Stomach (tissue), 9 donors: ENCODE results near the gene NOC2L. TPM values are rescaled to one million over a fixed set of nuclear protein-coding genes. Genes with fewer than 3 reads are reported as not detected.

Experiments used
- DNase-seq, 2 donors: peaks; one replicate each; pipeline versions ENCODE4 v3.0.0 to v3.0.0-alpha.2; 2013 to 2019
- H3K27ac ChIP-seq, 5 donors: fragments of 200-600 bp in 4 of 5; sonication (generic) in 4 of 5; one replicate each; pipeline ENCODE4 v1.5.1; 2013 to 2019; ENCODE audit warnings: mild to moderate bottlenecking in 1 of 5, moderate library complexity in 1 of 5
- H3K27me3 ChIP-seq, 3 donors: fragments of 200-600 bp; sonication (generic); one replicate each; pipeline ENCODE4 v1.5.1; 2017 to 2019; ENCODE audit warnings: mixed run types in 1 of 3
- H3K36me3 ChIP-seq, 4 donors: fragments of 200-600 bp; sonication (generic); 1 replicate in 3 of 4; 2 replicates in 1 of 4; pipeline ENCODE4 v1.5.1; 2016 to 2019
- H3K4me1 ChIP-seq, 4 donors: fragments of 200-600 bp; sonication (generic); one replicate each; pipeline ENCODE4 v1.5.1; 2016 to 2019
- H3K4me3 ChIP-seq, 4 donors: fragments of 200-600 bp; sonication (generic) in 3 of 4; one replicate each; pipeline ENCODE4 v1.5.1; 2016 to 2019; ENCODE audit warnings: mild to moderate bottlenecking in 1 of 4
- H3K9me3 ChIP-seq, 4 donors: fragments of 200-600 bp; sonication (generic); one replicate each; pipeline ENCODE4 v1.5.1; 2016 to 2019
- EP300 ChIP-seq: sonication (generic); formaldehyde crosslinking; IDR thresholded peaks from one replicate; pipeline ENCODE4 v1.6.1; 2017; ENCODE audit warnings: antibody characterized with exemption
- POLR2A ChIP-seq, 4 donors: fragments of 450-650 bp; IDR thresholded peaks; one replicate each; pipeline ENCODE4 v1.6.1; 2016; ENCODE audit warnings: antibody characterized with exemption in 4 of 4, control low read depth in 2 of 4, mild to moderate bottlenecking in 1 of 4, moderate library complexity in 1 of 4
- POLR2AphosphoS5 ChIP-seq, 3 donors: sonication (generic); formaldehyde crosslinking; IDR thresholded peaks; one replicate each; pipeline ENCODE4 v1.6.1; 2016; ENCODE audit warnings: antibody characterized with exemption in 3 of 3
- WGBS, 5 donors: extraction: QIAGEN DNeasy Blood & Tissue Kit in 3 of 5; methylation state at CpG; one replicate each; pipeline versions ENCODE4 v1.1.5 to v1.1.7; 2013 to 2018; 5-methylcytosine and 5-hydroxymethylcytosine counted together
- intact Hi-C: fragments of 100-400 bp; cut with DNase I; formaldehyde crosslinking; loops from one replicate; pipeline ENCODE4 v1.15.1; 2023; ENCODE audit warnings: low total_unique reads
- polyA plus RNA-seq, 3 donors: library from polyadenylated mRNA; stranded (reverse); fragments of 200-250 nt; gene quantifications; one replicate each; pipeline ENCODE4 v1.2.3, GENCODE V29; 2013
- total RNA-seq, 5 donors: library from RNA; depleted of rRNA; stranded (reverse); fragments of >200 nt; gene quantifications; one replicate each; pipeline versions ENCODE4 v1.1.0 to v1.2.3, GENCODE V29; 2014 to 2016
- TF ChIP-seq, protein P1 (sequence below), 7 experiments: fragments of 450-650 bp in 4 of 7; fragments of 200-600 bp in 3 of 7; sonication (generic) in 3 of 7; IDR thresholded peaks; one replicate each; pipeline ENCODE4 v1.5.1; 2016 to 2019; ENCODE audit warnings: antibody characterized with exemption in 7 of 7, control low read depth in 2 of 7, mild to moderate bottlenecking in 1 of 7
- donor health status: healthy with polysubstance abuse.
- donor health status: Bipolar disorder and iron deficiency.
- donor health status: healthy.

Gene NOC2L
- total and polyA plus RNA-seq, 8 donors, result 30.4 to 69.2 (median 45.2) TPM

DNA sequence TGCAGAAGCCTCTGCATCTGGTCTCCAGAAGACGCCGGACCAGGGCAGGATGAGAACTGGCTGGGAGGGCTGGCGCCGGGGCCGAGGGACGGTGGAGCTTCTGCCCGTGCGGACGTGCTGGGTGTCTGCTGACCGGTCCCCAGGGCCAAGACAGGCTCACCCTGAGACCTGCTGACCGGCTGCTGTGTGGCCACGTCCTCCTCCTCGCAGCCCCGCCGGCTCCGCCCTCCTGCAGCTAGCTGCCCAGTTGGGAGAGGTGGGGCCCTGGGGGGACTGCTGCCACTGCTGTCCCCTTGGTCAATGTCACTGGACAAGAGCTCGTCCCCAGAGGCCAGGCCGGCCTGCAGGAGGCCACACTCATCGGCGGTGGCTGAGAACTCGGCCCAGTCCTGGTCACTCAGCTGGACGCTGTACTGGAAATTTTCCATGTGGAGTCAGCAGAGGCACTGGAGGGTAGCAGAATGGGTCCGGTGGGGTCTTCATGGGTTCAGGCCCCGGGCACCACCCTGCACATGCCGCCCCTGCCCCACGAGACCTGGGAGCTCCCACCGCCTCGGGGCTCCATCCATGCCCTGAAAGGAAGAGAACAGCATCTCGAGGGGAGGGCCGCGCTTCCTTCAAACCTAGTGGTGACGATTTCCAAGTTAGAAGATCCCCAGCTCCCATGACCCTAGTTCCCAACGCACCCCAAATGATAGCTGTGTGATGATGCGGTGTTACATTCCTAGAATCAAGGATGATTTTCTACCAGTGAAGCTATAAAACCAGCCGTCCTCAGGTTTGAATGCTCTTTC is 21.7 kb upstream of the NOC2L start:
- Histone ChIP-seq H3K9me3 (no peaks in the 10 kb centered on the region), H3K4me3 (no peak overlapping the region), H3K4me1 (peaks cover 6 to 15% (median 11%) of the 10 kb centered on the region in 4 donors), H3K27me3 (peaks cover 0 to 72% (median 38%) of the 10 kb centered on the region in 3 donors), H3K27ac (no peak overlapping the region), H3K36me3 (no peaks in the 10 kb centered on the region)
- no peak for TF ChIP-seq POLR2AphosphoS5 (IDR thresholded peaks at IDR 0.05)
- WGBS, 5 donors, result 62 to 69% (median 63%) methylated on average over 25 to 35 of the region's 35 CpGs
- DNase-seq, result no peak
- intact Hi-C loops, result loop anchor here (5.0 kb wide), 1 partner anchor 82 kb away; no protein-coding TSS in a partner anchor

- Histone ChIP-seq H3K9me3 (no peaks in the 10 kb centered on the region), H3K4me3 (no peak overlapping the region), H3K27me3 (peaks cover 0 to 72% (median 40%) of the 10 kb centered on the region in 3 donors), H3K27ac (no peak overlapping the region), H3K36me3 (no peaks in the 10 kb centered on the region), H3K4me1 (peaks cover 7 to 21% (median 16%) of the 10 kb centered on the region in 4 donors)
- no peak for TF ChIP-seq EP300
- TF ChIP-seq POLR2AphosphoS5 (IDR thresholded peaks at IDR 0.05), result no peak
- no peak for TF ChIP-seq POLR2A (IDR thresholded peaks at IDR 0.05)
- TF ChIP-seq, protein P1, sequence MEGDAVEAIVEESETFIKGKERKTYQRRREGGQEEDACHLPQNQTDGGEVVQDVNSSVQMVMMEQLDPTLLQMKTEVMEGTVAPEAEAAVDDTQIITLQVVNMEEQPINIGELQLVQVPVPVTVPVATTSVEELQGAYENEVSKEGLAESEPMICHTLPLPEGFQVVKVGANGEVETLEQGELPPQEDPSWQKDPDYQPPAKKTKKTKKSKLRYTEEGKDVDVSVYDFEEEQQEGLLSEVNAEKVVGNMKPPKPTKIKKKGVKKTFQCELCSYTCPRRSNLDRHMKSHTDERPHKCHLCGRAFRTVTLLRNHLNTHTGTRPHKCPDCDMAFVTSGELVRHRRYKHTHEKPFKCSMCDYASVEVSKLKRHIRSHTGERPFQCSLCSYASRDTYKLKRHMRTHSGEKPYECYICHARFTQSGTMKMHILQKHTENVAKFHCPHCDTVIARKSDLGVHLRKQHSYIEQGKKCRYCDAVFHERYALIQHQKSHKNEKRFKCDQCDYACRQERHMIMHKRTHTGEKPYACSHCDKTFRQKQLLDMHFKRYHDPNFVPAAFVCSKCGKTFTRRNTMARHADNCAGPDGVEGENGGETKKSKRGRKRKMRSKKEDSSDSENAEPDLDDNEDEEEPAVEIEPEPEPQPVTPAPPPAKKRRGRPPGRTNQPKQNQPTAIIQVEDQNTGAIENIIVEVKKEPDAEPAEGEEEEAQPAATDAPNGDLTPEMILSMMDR (IDR thresholded peaks at IDR 0.05), result no peak
- DNase-seq, result no peak
- intact Hi-C loops, result loop anchor here (5.0 kb wide), 1 partner anchor 82 kb away; no protein-coding TSS in a partner anchor
- 70 to 81% (median 75%) methylated on average over 8 to 13 of the region's 13 CpGs for WGBS, 5 donors
Observed at GRCh38 chr1:980137-980571, 21.1 kb upstream of the NOC2L start.

- 85 to 95% (median 92%) methylated on average over 5 to 9 of the region's 9 CpGs for WGBS, 5 donors
- no peaks in the 10 kb centered on the region for H3K9me3 ChIP-seq
- no peaks in the 10 kb centered on the region for H3K36me3 ChIP-seq
- TF ChIP-seq, protein P1 (IDR thresholded peaks at IDR 0.05), result no peak
- TF ChIP-seq POLR2AphosphoS5 (IDR thresholded peaks at IDR 0.05), result no peak
- TF ChIP-seq EP300, result no peak
- TF ChIP-seq POLR2A (IDR thresholded peaks at IDR 0.05), result no peak
- intact Hi-C loops, result loop anchor here (5.0 kb wide), 2 partner anchors 73 to 83 kb away; no protein-coding TSS in a partner anchor
- H3K27ac ChIP-seq, result no peak overlapping the region
- H3K27me3 ChIP-seq, result peaks cover 0 to 72% (median 36%) of the 10 kb centered on the region in 3 donors
- H3K4me3 ChIP-seq, result no peak overlapping the region
- no peak for DNase-seq
- H3K4me1 ChIP-seq, result peaks cover 7 to 23% (median 16%) of the 10 kb centered on the region in 4 donors
Observed at GRCh38 chr1:979744-980072, 20.7 kb upstream of the NOC2L start.

- H3K4me3 ChIP-seq, result no peak overlapping the region
- H3K4me1 ChIP-seq, result peaks cover 7 to 19% (median 14%) of the 10 kb centered on the region in 4 donors
- WGBS, 5 donors, result 87 to 90% (median 88%) methylated on average over 34 to 60 of the region's 60 CpGs
- peaks cover 0 to 72% (median 40%) of the 10 kb centered on the region in 3 donors for H3K27me3 ChIP-seq
- H3K27ac ChIP-seq, result no peak overlapping the region
- no peak for DNase-seq
- intact Hi-C loops, result loop anchor here (5.0 kb wide), 1 partner anchor 73 kb away; no protein-coding TSS in a partner anchor
- no peaks in the 10 kb centered on the region for H3K36me3 ChIP-seq
- no peaks in the 10 kb centered on the region for H3K9me3 ChIP-seq
- TF ChIP-seq POLR2AphosphoS5 (IDR thresholded peaks at IDR 0.05) (no peak), POLR2A (IDR thresholded peaks at IDR 0.05) (no peak), EP300 (no peak)
- TF ChIP-seq, protein P1 (IDR thresholded peaks at IDR 0.05), result no peak
Observed at GRCh38 chr1:978835-979743, 20.0 kb upstream of the NOC2L start.
